HFF-Myc (cell line): ENCODE data around the gene LIN37.

Source experiments
- DNase-seq: peaks from one replicate; pipeline ENCODE4 v3.0.0-alpha.2; 2011; ENCODE audit warnings: low read depth; ENCODE audit errors: extremely low read depth
- H3K4me3 ChIP-seq: replicated peaks from 2 replicates; pipeline ENCODE4 v1.5.1; 2011; ENCODE audit warnings: low read depth, mild to moderate bottlenecking, control low read depth, low read length
- TF ChIP-seq, protein P1 (sequence below): IDR thresholded peaks from 2 replicates; pipeline ENCODE4 v1.5.1; 2012; ENCODE audit warnings: mild to moderate bottlenecking, low read depth, low read length, control low read depth; ENCODE audit errors: missing control alignments

The LIN37 gene

GRCh38 chr19:35715981-35716800, 32.2 kb upstream of the LIN37 start:
- TF ChIP-seq, protein P1, sequence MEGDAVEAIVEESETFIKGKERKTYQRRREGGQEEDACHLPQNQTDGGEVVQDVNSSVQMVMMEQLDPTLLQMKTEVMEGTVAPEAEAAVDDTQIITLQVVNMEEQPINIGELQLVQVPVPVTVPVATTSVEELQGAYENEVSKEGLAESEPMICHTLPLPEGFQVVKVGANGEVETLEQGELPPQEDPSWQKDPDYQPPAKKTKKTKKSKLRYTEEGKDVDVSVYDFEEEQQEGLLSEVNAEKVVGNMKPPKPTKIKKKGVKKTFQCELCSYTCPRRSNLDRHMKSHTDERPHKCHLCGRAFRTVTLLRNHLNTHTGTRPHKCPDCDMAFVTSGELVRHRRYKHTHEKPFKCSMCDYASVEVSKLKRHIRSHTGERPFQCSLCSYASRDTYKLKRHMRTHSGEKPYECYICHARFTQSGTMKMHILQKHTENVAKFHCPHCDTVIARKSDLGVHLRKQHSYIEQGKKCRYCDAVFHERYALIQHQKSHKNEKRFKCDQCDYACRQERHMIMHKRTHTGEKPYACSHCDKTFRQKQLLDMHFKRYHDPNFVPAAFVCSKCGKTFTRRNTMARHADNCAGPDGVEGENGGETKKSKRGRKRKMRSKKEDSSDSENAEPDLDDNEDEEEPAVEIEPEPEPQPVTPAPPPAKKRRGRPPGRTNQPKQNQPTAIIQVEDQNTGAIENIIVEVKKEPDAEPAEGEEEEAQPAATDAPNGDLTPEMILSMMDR = no peak
- H3K4me3 ChIP-seq = peak overlapping the region; percentile 84
- DNase-seq = no peak

DNA sequence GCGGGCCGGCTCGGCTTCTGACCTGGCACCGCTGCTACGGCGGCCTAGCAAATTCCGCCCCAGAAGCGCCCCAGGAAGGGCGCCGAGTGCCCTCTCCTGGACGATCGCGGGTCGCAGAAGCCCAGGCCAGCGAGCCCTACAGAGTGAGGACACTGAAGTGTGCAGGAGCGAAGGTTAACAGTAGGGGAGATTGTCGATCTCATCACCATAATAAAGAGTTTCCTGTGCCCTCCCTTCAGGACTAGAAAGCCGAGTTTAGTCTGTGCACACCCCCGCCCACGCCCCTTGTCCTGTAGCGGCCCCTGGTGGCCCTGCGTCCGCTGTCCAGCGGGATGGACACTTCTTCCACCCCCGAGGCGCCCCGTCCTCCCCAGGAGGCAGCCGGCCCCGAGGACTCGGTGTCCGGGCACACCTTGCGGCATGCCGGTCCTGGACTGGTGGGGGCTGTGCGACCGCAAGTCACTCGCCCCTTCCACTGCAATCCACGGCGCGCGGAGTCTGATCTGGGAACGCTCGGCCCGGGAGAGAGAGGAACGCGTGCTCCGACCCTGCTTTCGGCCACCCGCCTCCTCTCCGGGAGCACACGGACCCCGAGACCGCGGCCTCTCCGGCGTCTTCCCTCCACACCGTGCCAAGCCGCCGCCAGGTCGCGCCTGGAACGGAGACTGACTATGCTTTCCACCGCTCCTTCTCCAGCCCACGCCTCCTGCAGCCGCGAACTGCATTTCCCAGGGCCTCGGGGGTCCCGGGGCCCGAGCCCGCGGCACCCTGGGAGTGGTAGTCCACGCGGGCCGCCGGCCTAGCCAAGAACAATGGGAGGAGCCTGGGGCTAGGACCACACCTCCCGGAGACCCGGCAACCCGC, 31.3 kb upstream of the LIN37 start:
- peak; percentile 83 for DNase-seq
- TF ChIP-seq, protein P1 = peak; percentile 86
- peak overlapping the region; percentile 84 for H3K4me3 ChIP-seq

DNA sequence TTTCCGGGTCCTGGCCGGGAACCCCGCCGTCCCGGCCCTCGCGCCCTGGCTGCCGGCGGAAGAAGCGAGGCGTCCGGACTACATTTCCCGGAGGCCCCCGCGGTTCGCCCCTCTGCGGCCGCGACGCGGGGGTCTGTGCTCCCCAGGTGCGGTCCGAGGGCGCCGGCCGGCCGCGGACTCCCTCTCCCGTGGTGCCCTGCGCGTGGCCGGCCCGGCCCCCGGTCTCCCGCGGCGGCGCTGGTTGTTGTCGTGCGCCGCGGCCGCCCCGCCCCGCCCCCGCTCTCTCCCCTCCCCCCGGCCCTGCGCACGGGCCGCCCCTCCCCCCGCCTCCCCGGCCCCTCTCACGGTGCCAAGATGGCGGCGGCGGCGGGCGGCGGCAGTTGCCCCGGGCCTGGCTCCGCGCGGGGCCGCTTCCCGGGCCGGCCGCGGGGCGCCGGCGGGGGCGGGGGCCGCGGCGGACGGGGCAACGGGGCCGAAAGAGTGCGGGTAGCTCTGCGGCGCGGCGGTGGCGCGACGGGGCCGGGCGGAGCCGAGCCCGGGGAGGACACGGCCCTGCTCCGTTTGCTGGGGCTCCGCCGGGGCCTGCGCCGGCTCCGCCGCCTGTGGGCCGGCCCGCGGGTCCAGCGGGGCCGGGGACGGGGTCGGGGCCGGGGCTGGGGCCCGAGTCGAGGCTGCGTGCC, 30.6 kb upstream of the LIN37 start, which contains the start of gene KMT2B:
Gene KMT2B, plus strand, starts transcription at position 339 of the 680 bp plus-strand sequence. Its CDS starts 16 bp downstream, at position 355.
- peak within 1 kb of the TSS; percentile 84 for H3K4me3 ChIP-seq
- DNase-seq = no peak
- TF ChIP-seq, protein P1 = no peak

DNA sequence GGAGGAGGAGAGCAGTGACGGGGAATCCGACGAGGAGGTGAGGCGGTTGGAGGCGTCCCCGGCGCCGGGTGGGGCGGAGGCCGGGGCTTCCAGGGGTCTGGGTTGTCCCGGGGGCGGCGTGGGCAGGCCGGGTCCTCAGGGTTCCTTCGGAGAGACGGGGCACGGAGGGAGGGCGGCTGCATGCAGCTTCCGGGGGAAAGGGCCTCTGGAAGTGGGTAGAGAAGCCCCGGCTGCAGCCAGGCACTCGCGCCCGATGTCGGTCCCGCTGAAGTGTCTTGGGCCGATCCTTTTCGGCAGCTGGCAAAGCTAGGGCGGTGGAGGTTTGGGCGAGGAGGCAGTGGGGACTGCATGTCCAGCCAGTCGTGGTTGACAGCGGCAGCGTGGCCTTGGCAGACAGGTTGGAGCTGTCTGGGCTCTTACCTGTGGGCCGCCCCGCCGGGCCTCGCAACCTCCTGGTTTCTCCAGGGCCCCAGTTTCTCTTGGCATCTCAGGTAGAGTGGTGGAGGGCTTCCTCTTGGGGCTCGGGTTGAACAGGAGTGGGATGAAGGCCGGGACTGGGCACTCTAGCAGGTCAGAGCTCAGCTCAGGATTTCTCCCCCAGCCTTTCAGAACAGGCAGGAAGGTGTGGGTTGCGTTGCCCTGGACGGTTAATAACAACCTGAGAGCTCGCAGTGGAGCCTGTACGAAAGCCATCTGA, 29.9 kb upstream of the LIN37 start:
- TF ChIP-seq, protein P1 = no peak
- DNase-seq = no peak
- H3K4me3 ChIP-seq = peak overlapping the region; percentile 83

DNA sequence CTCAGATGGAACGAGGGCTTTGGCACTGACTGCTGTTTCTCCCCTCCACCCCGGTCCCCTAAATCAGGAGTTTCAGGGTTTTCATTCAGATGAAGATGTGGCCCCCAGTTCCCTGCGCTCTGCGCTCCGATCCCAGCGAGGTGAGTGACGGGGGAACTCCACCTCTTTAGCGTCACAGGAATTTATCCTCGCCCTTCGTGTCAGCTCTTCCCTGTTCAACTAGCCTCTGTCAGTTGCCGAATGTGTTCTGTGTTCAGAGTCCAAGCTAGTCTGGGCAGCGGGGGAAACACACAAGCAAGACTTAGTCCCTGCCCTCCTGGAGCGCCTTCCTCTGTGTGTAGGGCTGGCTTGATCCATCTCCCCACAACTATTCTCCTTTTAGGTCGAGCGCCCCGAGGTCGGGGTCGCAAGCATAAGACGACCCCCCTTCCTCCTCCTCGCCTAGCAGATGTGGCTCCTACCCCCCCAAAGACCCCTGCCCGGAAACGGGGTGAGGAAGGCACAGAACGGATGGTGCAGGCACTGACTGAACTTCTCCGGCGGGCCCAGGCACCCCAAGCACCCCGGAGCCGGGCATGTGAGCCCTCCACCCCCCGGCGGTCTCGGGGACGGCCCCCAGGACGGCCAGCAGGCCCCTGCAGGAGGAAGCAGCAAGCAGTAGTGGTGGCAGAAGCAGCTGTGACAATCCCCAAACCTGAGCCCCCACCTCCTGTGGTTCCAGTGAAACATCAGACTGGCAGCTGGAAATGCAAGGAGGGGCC, 28.8 kb upstream of the LIN37 start:
- no peak for DNase-seq
- TF ChIP-seq, protein P1 = no peak
- H3K4me3 ChIP-seq = peak overlapping the region; percentile 83
